ENCODE data around the gene IGFBP7.

Gene IGFBP7

GRCh38 chr4:57073559-57073958 is 36.6 kb downstream of the IGFBP7 start:
- H3K4me1 ChIP-seq (ENCODE audit: low read length): no peaks in the 10 kb centered on the region
- H3K9me3 ChIP-seq (replicated peaks; ENCODE audit: insufficient read depth, low read length): no peaks in the 10 kb centered on the region
- no peak overlapping the region for H3K9ac ChIP-seq (ENCODE audit: low read length)
- no peaks in the 10 kb centered on the region for H3F3A ChIP-seq (ENCODE audit: insufficient read depth, low read length)
- H3K4me3 ChIP-seq (ENCODE audit: low read length): no peak overlapping the region
- no peak overlapping the region for H3K4me2 ChIP-seq (ENCODE audit: low read depth, low read length)
- no peak overlapping the region for H3K27ac ChIP-seq (ENCODE audit: low read length)
- H4K20me1 ChIP-seq (ENCODE audit: insufficient read depth, low read length): no peaks in the 10 kb centered on the region
- TF ChIP-seq EZH2phosphoT487 (IDR thresholded peaks at IDR 0.05; ENCODE audit: low read length) (no peak), EZH2 (optimal IDR thresholded peaks at IDR 0.05; ENCODE audit: low read depth, low read length) (no peak)
- TF ChIP-seq, protein P1, sequence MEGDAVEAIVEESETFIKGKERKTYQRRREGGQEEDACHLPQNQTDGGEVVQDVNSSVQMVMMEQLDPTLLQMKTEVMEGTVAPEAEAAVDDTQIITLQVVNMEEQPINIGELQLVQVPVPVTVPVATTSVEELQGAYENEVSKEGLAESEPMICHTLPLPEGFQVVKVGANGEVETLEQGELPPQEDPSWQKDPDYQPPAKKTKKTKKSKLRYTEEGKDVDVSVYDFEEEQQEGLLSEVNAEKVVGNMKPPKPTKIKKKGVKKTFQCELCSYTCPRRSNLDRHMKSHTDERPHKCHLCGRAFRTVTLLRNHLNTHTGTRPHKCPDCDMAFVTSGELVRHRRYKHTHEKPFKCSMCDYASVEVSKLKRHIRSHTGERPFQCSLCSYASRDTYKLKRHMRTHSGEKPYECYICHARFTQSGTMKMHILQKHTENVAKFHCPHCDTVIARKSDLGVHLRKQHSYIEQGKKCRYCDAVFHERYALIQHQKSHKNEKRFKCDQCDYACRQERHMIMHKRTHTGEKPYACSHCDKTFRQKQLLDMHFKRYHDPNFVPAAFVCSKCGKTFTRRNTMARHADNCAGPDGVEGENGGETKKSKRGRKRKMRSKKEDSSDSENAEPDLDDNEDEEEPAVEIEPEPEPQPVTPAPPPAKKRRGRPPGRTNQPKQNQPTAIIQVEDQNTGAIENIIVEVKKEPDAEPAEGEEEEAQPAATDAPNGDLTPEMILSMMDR (IDR thresholded peaks at IDR 0.05; ENCODE audit: low read length): no peak
- no peaks in the 10 kb centered on the region for H3K27me3 ChIP-seq (replicated peaks; ENCODE audit: insufficient read depth, low read length)
- no peaks in the 10 kb centered on the region for H3K79me2 ChIP-seq (ENCODE audit: low read length)
- no peak overlapping the region for H2AFZ ChIP-seq (ENCODE audit: low read length)
- H3K36me3 ChIP-seq (replicated peaks; ENCODE audit: insufficient read depth, low read length): no peaks in the 10 kb centered on the region
- no peaks in the 10 kb centered on the region for H3K9me2 ChIP-seq (replicated peaks; ENCODE audit: insufficient read depth, low read length)
- no peak for DNase-seq

- Histone ChIP-seq H3K9ac (ENCODE audit: low read length) (no peak overlapping the region), H4K20me1 (ENCODE audit: insufficient read depth, low read length) (no peaks in the 10 kb centered on the region), H3F3A (ENCODE audit: insufficient read depth, low read length) (no peaks in the 10 kb centered on the region), H2AFZ (ENCODE audit: low read length) (no peak overlapping the region), H3K36me3 (replicated peaks; ENCODE audit: insufficient read depth, low read length) (no peaks in the 10 kb centered on the region), H3K79me2 (ENCODE audit: low read length) (no peaks in the 10 kb centered on the region), H3K4me3 (ENCODE audit: low read length) (no peak overlapping the region), H3K9me2 (replicated peaks; ENCODE audit: insufficient read depth, low read length) (no peaks in the 10 kb centered on the region), H3K9me3 (replicated peaks; ENCODE audit: insufficient read depth, low read length) (no peaks in the 10 kb centered on the region), H3K27ac (ENCODE audit: low read length) (no peak overlapping the region), H3K4me1 (ENCODE audit: low read length) (no peaks in the 10 kb centered on the region), H3K4me2 (ENCODE audit: low read depth, low read length) (no peak overlapping the region), H3K27me3 (replicated peaks; ENCODE audit: insufficient read depth, low read length) (no peaks in the 10 kb centered on the region)
- TF ChIP-seq, protein P1 (IDR thresholded peaks at IDR 0.05; ENCODE audit: low read length): no peak
- no peak for TF ChIP-seq EZH2phosphoT487 (IDR thresholded peaks at IDR 0.05; ENCODE audit: low read length)
- TF ChIP-seq EZH2 (optimal IDR thresholded peaks at IDR 0.05; ENCODE audit: low read depth, low read length): no peak
- no peak for DNase-seq
Measured at GRCh38 chr4:57071326-57071725, 38.9 kb downstream of the IGFBP7 start.

DNA sequence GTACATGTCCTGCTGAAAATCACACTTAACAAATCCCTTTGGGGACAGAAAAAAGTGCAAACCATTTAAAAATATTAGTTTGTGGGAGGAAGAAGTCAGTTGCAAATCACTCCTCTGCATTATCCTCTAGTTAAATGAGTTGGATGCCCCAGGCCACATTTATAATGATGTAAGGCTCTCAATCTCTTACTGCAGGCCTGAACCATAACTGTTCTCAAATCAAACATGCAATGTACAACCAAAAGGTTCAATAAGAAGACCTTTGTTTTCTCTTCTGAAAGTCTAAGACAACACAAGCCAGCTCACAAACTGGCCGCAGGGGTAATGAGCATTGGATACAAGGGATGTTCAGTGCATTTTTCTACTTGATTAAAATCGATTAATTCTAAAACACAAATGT is 39.7 kb downstream of the IGFBP7 start:
- Histone ChIP-seq H3K9me3 (replicated peaks; ENCODE audit: insufficient read depth, low read length) (no peaks in the 10 kb centered on the region), H3K27me3 (replicated peaks; ENCODE audit: insufficient read depth, low read length) (no peaks in the 10 kb centered on the region), H3K9me2 (replicated peaks; ENCODE audit: insufficient read depth, low read length) (no peaks in the 10 kb centered on the region), H3K9ac (ENCODE audit: low read length) (no peak overlapping the region), H3K4me3 (ENCODE audit: low read length) (no peak overlapping the region), H3K27ac (ENCODE audit: low read length) (no peak overlapping the region), H4K20me1 (ENCODE audit: insufficient read depth, low read length) (no peaks in the 10 kb centered on the region), H3F3A (ENCODE audit: insufficient read depth, low read length) (no peaks in the 10 kb centered on the region), H3K4me1 (ENCODE audit: low read length) (no peaks in the 10 kb centered on the region), H3K79me2 (ENCODE audit: low read length) (no peaks in the 10 kb centered on the region), H2AFZ (ENCODE audit: low read length) (no peak overlapping the region), H3K4me2 (ENCODE audit: low read depth, low read length) (no peak overlapping the region), H3K36me3 (replicated peaks; ENCODE audit: insufficient read depth, low read length) (no peaks in the 10 kb centered on the region)
- DNase-seq: no peak
- TF ChIP-seq EZH2phosphoT487 (IDR thresholded peaks at IDR 0.05; ENCODE audit: low read length): no peak

DNA sequence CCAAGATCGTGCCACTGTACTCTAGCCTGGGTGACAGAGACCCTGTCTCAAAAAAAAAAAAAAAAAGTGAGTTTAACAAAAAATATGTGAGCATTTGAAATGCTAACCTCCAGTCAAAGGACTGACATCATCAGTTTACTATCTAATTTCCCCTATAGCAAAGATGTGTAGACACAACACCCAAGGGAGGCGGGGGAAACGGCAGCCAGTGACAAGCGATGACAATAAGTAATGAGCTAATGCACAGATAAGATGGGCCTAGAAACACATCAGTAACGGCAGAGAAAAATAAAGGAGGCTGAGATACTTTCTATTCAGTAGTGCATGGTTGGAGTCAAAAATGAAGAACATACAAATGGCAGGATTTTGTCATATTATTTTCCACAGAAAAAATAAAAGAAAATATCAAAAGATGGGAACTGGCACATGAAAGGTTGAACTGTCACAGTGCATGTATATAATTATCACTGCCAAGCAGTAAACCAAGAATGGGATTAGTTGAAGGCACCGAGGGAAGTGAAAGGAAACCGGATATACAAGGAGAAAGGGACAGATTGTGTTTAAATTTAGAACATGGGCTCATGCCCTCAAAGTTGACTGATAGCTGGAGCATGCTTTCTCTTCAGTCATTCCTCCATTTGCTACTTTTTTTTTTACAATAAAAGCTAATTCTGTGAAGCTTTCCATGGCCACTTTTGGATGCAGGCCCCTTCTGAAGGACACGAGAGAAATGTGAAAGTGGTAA is 41.8 kb downstream of the IGFBP7 start:
- no peaks in the 10 kb centered on the region for H3F3A ChIP-seq (ENCODE audit: insufficient read depth, low read length)
- no peak overlapping the region for H3K4me3 ChIP-seq (ENCODE audit: low read length)
- H3K9me2 ChIP-seq (replicated peaks; ENCODE audit: insufficient read depth, low read length): no peaks in the 10 kb centered on the region
- no peak overlapping the region for H3K9ac ChIP-seq (ENCODE audit: low read length)
- no peaks in the 10 kb centered on the region for H3K9me3 ChIP-seq (replicated peaks; ENCODE audit: insufficient read depth, low read length)
- H4K20me1 ChIP-seq (ENCODE audit: insufficient read depth, low read length): no peaks in the 10 kb centered on the region
- no peak overlapping the region for H3K27ac ChIP-seq (ENCODE audit: low read length)
- no peaks in the 10 kb centered on the region for H3K27me3 ChIP-seq (replicated peaks; ENCODE audit: insufficient read depth, low read length)
- no peak for TF ChIP-seq EZH2 (optimal IDR thresholded peaks at IDR 0.05; ENCODE audit: low read depth, low read length)
- TF ChIP-seq, protein P1 (IDR thresholded peaks at IDR 0.05; ENCODE audit: low read length): no peak
- no peak for TF ChIP-seq EZH2phosphoT487 (IDR thresholded peaks at IDR 0.05; ENCODE audit: low read length)
- no peak for DNase-seq
- no peaks in the 10 kb centered on the region for H3K4me1 ChIP-seq (ENCODE audit: low read length)
- H3K4me2 ChIP-seq (ENCODE audit: low read depth, low read length): no peak overlapping the region
- no peaks in the 10 kb centered on the region for H3K79me2 ChIP-seq (ENCODE audit: low read length)
- H3K36me3 ChIP-seq (replicated peaks; ENCODE audit: insufficient read depth, low read length): no peaks in the 10 kb centered on the region
- H2AFZ ChIP-seq (ENCODE audit: low read length): no peak overlapping the region

All from MM.1S (cell line).